MV-4-11 (cell line): ENCODE data around the gene NOSIP.
A peak's percentile ranks its signal among the peaks of the same experiment; 100 is the strongest.

Source experiments
- DNase-seq: peaks from one replicate; lab custom pipeline; 2025; lab: John Stamatoyannopoulos, UW

The NOSIP gene

GRCh38 chr19:49544154-49544553 is 36.2 kb downstream of the NOSIP start:
- DNase-seq, result peak; percentile 71

GRCh38 chr19:49543032-49543431 is 37.3 kb downstream of the NOSIP start:
- DNase-seq, result no peak

- DNase-seq, result no peak
These were observed 37.9 kb downstream of the NOSIP start for GRCh38 chr19:49542446-49542845.

GRCh38 chr19:49541914-49542313 is 38.4 kb downstream of the NOSIP start:
- DNase-seq, result no peak

- no peak for DNase-seq
These were observed 41.0 kb downstream of the NOSIP start for GRCh38 chr19:49539192-49539952.

GRCh38 chr19:49538643-49539042 is 41.7 kb downstream of the NOSIP start:
- DNase-seq, result no peak

GRCh38 chr19:49536921-49537462 is 43.4 kb downstream of the NOSIP start:
- no peak for DNase-seq

- DNase-seq, result peak; percentile 45
These were observed 45.5 kb downstream of the NOSIP start for GRCh38 chr19:49534632-49535385.

GRCh38 chr19:49533551-49534488 is 46.5 kb downstream of the NOSIP start:
- peak; percentile 83 for DNase-seq

- DNase-seq, result no peak
These were observed 49.6 kb downstream of the NOSIP start for GRCh38 chr19:49530708-49531107.

GRCh38 chr19:49528211-49528771 is 52.1 kb downstream of the NOSIP start:
- no peak for DNase-seq

GRCh38 chr19:49524812-49525455 is 55.4 kb downstream of the NOSIP start:
- no peak for DNase-seq

GRCh38 chr19:49520705-49521319 is 59.5 kb downstream of the NOSIP start:
- no peak for DNase-seq

- no peak for DNase-seq
These were observed 62.3 kb downstream of the NOSIP start for GRCh38 chr19:49518033-49518432.

GRCh38 chr19:49515767-49516166 is 64.6 kb downstream of the NOSIP start:
- DNase-seq, result peak; percentile 100

- DNase-seq, result no peak
These were observed 66.2 kb downstream of the NOSIP start for GRCh38 chr19:49514151-49514550.

GRCh38 chr19:49513746-49514118 is 66.6 kb downstream of the NOSIP start:
- no peak for DNase-seq

- no peak for DNase-seq
These were observed 67.2 kb downstream of the NOSIP start for GRCh38 chr19:49512970-49513745.

GRCh38 chr19:49507803-49508494 is 72.4 kb downstream of the NOSIP start:
- DNase-seq, result no peak
